Activated naive CD4-positive, alpha-beta T cell treated with anti-CD3 and anti-CD28 coated beads, Interleukin-2, amount 50 U/mL, for 24 hours (primary cell): ENCODE measurements around the gene MGRN1.
A peak's percentile ranks its signal among the peaks of the same experiment; 100 is the strongest.

Experiments
- H3K27ac Mint-ChIP-seq: one replicate; pipeline ENCODE4 v1.8.0; 2021; ENCODE audit warnings: mild to moderate bottlenecking, mixed read lengths
- H3K27me3 Mint-ChIP-seq: one replicate; pipeline ENCODE4 v1.8.0; 2021; ENCODE audit warnings: mixed read lengths
- H3K36me3 Mint-ChIP-seq: one replicate; pipeline ENCODE4 v1.8.0; 2021; ENCODE audit warnings: mixed read lengths
- H3K4me1 Mint-ChIP-seq: one replicate; pipeline ENCODE4 v1.8.0; 2021; ENCODE audit warnings: mixed read lengths
- H3K4me3 Mint-ChIP-seq: one replicate; pipeline ENCODE4 v1.8.0; 2021; ENCODE audit warnings: mild to moderate bottlenecking, mixed read lengths
- H3K9me3 Mint-ChIP-seq: one replicate; pipeline ENCODE4 v1.8.0; 2021; ENCODE audit warnings: mixed read lengths

The MGRN1 gene

DNA sequence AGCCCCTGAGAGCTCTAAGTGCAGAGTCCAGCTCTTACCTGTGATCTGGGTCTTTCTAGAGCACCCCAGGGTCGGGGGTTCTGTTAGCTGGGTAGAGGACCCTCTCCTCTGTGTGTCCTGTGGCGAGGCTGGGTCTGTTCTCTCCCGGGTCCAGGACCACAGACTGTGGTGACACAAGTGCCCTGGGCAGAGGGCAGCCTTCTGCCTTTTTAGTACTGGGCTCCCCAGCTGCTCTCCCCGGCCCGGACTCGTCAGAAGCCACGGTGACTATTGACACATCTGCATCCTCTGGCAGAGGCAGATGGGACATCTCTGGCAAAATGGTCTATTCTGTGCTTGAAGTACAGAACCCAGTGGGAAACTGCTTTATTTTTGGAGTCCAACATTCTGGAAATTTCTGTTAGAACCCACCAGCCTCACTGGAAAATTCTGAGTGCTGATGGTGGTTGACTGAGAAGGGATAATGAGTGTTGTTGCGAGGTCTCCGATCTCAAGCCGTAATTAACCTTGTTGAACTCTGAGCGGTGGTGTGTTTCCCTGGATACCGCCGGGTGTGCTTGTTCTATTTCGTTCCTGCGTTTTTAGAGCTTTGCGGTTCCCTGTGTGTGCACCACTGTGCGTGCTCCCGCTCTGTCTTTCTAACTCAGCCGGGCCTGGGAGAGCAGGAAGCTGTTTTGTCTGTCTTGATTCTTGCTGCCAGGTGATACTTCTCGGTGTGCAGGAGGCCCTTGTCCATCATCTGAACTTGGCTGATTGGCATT, 42.8 kb downstream of the MGRN1 start:
- no peaks in the 10 kb centered on the region for H3K9me3 Mint-ChIP-seq
- no peak overlapping the region for H3K27ac Mint-ChIP-seq
- H3K4me1 Mint-ChIP-seq: peaks cover 31% of the 10 kb centered on the region
- no peak overlapping the region for H3K4me3 Mint-ChIP-seq
- H3K36me3 Mint-ChIP-seq: no peaks in the 10 kb centered on the region
- H3K27me3 Mint-ChIP-seq: no peaks in the 10 kb centered on the region

DNA sequence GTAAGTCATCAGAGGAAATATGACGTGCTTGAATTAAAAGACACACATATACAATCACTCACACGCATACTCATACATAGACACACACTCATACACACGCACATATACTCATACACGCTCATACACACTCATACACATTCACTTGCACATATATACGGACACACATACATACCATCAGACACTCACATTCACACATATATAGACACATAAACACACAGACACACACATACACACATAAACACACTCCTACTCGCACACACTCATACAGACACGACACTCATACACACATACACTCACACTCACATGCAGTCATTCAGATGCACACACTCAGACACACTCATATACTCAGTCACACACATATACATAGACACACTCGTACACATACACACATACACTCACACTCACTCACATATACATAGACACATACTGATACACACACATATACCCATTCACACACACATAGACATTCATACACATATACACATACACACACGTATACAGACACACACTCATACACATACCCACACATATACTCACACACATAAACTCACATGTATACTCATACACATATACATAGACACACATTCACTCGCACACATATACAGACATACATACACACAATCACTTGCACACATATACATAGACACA, 43.8 kb downstream of the MGRN1 start:
- Mint-ChIP-seq H3K36me3 (no peaks in the 10 kb centered on the region), H3K9me3 (no peaks in the 10 kb centered on the region), H3K27ac (no peak overlapping the region), H3K4me3 (no peak overlapping the region), H3K27me3 (no peaks in the 10 kb centered on the region), H3K4me1 (peaks cover 22% of the 10 kb centered on the region)

DNA sequence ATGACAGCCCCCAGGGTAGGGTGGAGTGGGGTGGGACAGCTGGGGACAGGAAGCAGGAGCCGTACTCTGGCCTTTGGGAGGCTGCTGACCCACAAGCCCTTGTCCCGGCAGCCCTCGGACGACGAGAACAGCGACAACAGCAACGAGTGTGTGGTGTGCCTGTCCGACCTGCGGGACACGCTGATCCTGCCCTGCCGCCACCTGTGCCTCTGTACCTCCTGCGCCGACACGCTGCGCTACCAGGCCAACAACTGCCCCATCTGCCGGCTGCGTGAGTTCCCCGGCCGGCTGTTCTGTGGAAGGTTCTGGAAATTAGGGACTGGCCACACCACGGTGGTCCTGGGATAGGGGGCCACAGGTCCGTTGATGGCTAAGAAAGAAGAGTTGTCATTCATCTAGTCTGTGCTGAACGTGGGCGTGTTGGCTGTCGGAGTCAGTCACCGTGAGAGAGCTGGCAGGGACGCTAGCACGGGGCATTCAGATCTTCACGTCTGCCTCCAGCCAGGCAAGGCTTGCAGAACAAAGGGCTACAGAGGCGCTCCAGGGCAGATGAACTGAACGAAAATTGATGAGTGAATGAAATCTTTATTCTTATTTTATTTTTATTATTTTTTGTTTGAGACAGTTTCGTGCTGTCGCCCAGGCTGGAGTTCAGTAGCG, 48.9 kb downstream of the MGRN1 start:
- Mint-ChIP-seq H3K36me3 (no peaks in the 10 kb centered on the region), H3K9me3 (no peaks in the 10 kb centered on the region), H3K4me3 (no peak overlapping the region), H3K27ac (no peak overlapping the region), H3K27me3 (no peaks in the 10 kb centered on the region), H3K4me1 (peaks cover 26% of the 10 kb centered on the region)

DNA sequence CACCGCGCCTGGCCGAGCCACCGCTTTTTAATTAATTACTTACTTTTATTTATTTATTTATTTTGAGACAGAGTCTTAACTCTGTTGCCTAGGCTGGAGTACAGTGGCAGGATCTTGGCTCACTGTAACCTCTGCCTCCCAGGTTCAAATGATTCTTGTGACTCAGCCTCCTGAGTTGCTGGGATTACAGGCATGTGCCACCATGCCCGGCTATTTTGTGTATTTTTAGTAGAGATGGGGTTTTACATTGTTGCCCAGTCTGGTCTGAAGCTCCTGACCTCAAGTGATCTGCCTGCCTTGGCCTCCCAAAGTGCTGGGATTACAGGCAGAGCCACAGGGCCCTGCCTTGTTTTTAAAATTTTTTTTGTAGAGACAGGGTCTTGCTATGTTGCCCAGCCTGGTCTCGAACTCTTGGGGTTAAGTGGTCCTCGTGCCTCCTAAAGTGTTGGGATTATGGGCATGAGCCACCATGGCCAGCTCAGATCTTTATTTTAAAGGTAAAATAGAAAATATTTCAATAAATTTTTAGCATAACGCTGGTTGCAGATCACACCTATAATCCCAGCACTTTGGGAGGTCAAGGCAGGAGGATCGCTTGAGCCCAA, 50.4 kb downstream of the MGRN1 start:
- Mint-ChIP-seq H3K4me3 (no peak overlapping the region), H3K27me3 (no peaks in the 10 kb centered on the region), H3K36me3 (no peaks in the 10 kb centered on the region), H3K9me3 (no peaks in the 10 kb centered on the region), H3K27ac (peak overlapping the region; percentile 88), H3K4me1 (peaks cover 26% of the 10 kb centered on the region)

DNA sequence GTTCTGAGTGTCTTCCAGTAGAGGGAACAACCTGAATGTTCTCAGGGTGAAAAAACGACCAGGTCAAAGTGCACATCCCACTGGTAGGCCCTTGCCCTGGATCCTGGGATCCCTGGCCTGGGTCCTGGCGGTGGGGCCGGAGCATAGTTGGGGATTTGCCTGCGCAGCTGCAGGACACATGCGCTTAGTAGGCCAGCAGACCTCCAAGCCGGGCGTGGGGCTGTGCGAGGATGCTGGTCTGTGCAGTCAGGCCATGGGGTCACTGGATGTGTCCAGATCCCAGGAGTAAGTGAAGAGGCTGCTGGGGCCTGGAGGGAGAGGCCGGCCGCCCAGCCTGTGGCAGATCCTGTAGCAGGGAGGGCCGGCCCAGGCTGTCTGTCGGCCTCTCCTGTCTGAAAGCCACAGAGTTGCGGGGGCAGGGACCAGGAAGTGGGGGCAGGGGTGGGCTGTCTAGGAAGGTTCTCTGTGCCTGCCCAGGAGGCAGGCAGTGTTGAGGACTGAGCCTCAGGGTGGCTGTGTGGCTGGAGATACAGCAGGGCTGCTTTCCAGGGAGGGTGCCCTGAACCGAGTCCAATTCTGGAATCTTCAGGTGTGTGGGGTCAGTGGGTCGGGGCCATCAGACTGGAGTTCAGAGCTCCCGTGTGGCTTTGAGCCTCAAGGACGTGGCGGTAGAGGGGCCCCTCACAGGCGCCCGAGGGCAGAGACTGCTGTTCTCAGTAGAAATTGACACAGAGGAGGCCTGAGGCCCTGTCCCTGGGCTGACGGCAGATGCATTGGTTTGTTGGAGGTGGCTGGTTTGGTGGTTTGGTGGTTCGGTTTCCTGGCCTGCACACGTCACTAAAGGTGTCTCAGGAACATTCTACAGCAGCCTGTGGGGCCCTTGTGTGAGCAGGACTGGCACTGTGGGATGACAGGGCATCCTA, 51.5 kb downstream of the MGRN1 start:
- H3K4me1 Mint-ChIP-seq: peaks cover 26% of the 10 kb centered on the region
- peak overlapping the region; percentile 97 for H3K27ac Mint-ChIP-seq
- H3K9me3 Mint-ChIP-seq: no peaks in the 10 kb centered on the region
- H3K4me3 Mint-ChIP-seq: peak overlapping the region; percentile 77
- H3K36me3 Mint-ChIP-seq: no peaks in the 10 kb centered on the region
- H3K27me3 Mint-ChIP-seq: no peaks in the 10 kb centered on the region

DNA sequence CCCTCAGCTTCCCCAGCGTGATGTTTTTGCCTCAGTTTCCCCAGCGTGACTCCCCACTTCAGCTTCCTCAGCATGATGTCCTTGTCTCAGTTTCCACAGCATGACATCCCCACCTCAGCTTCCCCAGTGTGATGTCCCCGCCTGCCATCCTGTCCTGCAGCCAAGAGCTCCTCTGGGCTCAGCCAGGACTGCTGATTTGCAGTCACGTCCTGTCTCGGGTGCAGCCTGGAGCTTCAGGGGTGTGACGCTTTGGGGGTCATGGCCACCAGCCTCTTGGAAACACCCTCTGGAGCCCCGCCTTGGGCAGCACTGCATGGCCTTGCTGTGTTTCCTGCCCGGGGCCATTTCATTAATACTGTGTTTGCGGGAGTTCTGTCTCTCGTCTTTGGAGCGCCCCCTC, 52.2 kb downstream of the MGRN1 start:
- Mint-ChIP-seq H3K4me3 (peak overlapping the region; percentile 15), H3K9me3 (no peaks in the 10 kb centered on the region), H3K27ac (peak overlapping the region; percentile 97), H3K4me1 (peaks cover 26% of the 10 kb centered on the region), H3K36me3 (no peaks in the 10 kb centered on the region), H3K27me3 (no peaks in the 10 kb centered on the region)

DNA sequence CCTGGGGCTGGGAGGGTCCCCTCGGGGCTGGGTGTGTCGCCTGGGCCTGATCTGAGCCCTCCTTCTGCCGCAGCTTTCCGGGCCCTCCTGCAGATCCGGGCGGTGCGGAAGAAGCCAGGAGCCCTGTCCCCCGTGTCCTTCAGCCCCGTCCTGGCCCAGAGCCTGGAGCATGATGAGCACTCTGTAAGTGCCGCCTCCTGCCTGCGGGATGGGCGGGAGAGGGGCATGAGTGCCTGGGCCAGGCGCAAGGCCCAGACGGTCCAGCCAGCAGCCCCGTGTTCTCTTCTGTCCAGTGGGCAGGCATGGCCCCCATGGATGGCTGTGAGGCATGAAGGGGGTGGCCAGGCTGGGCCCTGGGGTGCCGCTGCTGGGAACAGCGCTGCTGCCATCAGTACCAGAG, 52.8 kb downstream of the MGRN1 start:
- no peaks in the 10 kb centered on the region for H3K36me3 Mint-ChIP-seq
- no peak overlapping the region for H3K27ac Mint-ChIP-seq
- no peaks in the 10 kb centered on the region for H3K9me3 Mint-ChIP-seq
- peaks cover 26% of the 10 kb centered on the region for H3K4me1 Mint-ChIP-seq
- H3K27me3 Mint-ChIP-seq: no peaks in the 10 kb centered on the region
- H3K4me3 Mint-ChIP-seq: no peak overlapping the region

- Mint-ChIP-seq H3K4me3 (no peak overlapping the region), H3K27me3 (no peaks in the 10 kb centered on the region), H3K36me3 (no peaks in the 10 kb centered on the region), H3K27ac (no peak overlapping the region), H3K4me1 (peaks cover 26% of the 10 kb centered on the region), H3K9me3 (no peaks in the 10 kb centered on the region)
Measured at GRCh38 chr16:4677994-4678393, 53.4 kb downstream of the MGRN1 start.

DNA sequence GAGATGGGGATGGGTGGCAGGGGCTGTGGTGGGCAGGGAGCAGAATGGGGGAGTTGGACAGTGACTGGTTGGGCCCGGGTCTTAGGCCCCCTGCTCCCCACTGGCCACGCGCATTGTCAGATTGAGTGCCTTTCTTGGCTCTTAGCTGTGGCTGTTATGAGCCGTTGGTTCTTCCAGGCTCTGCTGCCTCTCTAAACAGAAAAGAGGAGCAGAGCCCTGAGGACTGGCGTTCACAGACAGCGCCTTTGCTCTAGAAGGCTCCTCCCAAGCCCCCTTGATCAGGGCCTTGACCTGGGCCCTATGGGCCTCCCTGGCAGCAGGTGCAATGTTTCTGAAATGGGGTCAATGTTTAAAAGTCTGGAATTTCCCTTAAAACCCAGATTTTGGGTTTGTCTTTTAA, 54.0 kb downstream of the MGRN1 start:
- H3K4me3 Mint-ChIP-seq: no peak overlapping the region
- H3K27me3 Mint-ChIP-seq: no peaks in the 10 kb centered on the region
- no peaks in the 10 kb centered on the region for H3K36me3 Mint-ChIP-seq
- no peaks in the 10 kb centered on the region for H3K9me3 Mint-ChIP-seq
- H3K4me1 Mint-ChIP-seq: peaks cover 26% of the 10 kb centered on the region
- H3K27ac Mint-ChIP-seq: peak overlapping the region; percentile 24

GRCh38 chr16:4679156-4679849, 54.7 kb downstream of the MGRN1 start:
- H3K4me1 Mint-ChIP-seq: peaks cover 26% of the 10 kb centered on the region
- H3K36me3 Mint-ChIP-seq: no peaks in the 10 kb centered on the region
- no peak overlapping the region for H3K27ac Mint-ChIP-seq
- H3K9me3 Mint-ChIP-seq: no peaks in the 10 kb centered on the region
- no peak overlapping the region for H3K4me3 Mint-ChIP-seq
- H3K27me3 Mint-ChIP-seq: no peaks in the 10 kb centered on the region

DNA sequence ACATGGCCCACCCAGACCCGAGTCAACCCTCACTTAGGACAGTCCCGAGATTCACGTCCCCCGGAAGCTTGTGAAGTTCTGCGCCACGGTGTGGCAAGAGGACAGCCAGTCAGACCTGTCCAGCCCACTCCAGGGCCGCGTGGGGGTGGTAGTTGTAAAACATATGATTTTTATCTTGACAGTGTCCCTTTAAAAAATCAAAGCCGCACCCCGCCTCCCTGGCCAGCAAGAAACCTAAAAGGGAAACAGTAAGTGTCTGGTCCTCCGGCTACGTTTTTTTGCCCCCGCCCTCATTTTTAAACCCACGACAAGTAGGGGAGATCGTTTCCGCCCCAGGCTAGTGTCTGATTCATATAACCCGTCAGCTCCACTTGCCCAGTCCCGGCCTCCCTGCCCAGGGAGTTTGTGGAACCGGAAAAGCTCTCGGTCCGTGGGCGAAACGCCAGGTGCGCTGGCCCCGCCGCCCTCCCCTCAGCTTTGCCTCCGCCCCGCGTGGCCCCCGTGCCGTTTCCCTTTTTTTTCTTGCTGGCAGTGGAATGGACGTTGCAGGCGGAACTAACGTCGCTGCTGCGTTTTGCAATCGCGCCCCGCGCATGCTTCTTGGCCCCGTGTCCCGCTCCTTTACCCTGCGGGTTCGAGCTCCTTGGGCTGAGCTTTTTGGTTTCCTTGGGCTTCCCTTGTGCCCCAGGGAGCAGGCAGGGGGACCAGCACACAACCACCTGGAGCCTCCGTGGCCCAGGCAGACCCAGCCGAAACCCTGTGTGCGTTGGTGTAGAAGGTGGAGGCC, 55.4 kb downstream of the MGRN1 start:
- no peaks in the 10 kb centered on the region for H3K36me3 Mint-ChIP-seq
- no peak overlapping the region for H3K27ac Mint-ChIP-seq
- H3K4me3 Mint-ChIP-seq: peak overlapping the region; percentile 26
- H3K9me3 Mint-ChIP-seq: no peaks in the 10 kb centered on the region
- H3K27me3 Mint-ChIP-seq: no peaks in the 10 kb centered on the region
- H3K4me1 Mint-ChIP-seq: peaks cover 26% of the 10 kb centered on the region

DNA sequence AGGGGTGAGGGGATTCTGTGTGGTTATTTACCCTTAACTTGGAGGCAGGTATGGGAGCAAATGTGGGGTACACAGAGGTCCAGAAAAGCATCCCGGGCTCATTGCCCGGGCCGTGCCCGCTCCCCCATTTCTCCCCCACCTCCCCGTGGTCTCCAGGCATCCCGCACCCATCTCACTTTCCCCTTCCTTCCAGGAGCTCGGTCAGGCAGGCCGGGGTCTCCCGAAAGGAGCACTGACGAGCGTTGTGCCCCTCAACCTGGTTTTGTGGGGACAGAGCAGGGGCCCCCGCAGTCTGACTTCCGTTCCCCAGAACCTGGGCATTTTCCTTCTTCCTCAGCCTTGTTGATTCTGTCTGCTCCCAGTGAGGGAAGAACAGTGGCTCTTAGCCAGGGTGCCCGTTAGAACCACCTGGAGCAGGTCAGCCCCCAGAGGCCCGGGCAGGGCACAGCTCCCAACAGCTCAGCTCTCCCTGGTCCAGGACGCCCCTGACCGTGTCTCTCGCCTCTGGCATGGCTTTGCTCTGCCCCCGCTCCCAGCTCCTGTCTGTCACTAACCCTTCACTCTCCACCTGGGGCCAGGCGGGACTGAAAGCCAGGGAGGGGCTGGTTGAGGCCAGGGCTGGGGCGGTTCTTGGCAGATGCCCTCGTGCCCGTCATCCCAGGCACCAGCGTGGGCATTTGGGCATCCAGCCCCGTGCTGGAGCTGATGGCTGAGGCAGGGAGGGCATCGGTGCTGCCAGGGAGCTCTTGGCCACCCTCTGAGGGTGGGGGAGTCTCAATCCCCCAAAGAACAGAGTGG, 56.2 kb downstream of the MGRN1 start:
- H3K4me1 Mint-ChIP-seq: peaks cover 17% of the 10 kb centered on the region
- no peak overlapping the region for H3K4me3 Mint-ChIP-seq
- H3K9me3 Mint-ChIP-seq: no peaks in the 10 kb centered on the region
- H3K36me3 Mint-ChIP-seq: no peaks in the 10 kb centered on the region
- H3K27ac Mint-ChIP-seq: peak overlapping the region; percentile 51
- no peaks in the 10 kb centered on the region for H3K27me3 Mint-ChIP-seq

- no peaks in the 10 kb centered on the region for H3K9me3 Mint-ChIP-seq
- H3K4me3 Mint-ChIP-seq: no peak overlapping the region
- no peak overlapping the region for H3K27ac Mint-ChIP-seq
- H3K27me3 Mint-ChIP-seq: no peaks in the 10 kb centered on the region
- H3K4me1 Mint-ChIP-seq: peaks cover 10% of the 10 kb centered on the region
- no peaks in the 10 kb centered on the region for H3K36me3 Mint-ChIP-seq
Measured at GRCh38 chr16:4681471-4682083, 57.0 kb downstream of the MGRN1 start.
